GM18517 (cell line): ENCODE measurements around the gene SIPA1L3.

Experiments used
- ATAC-seq: cut with Tn5 transposase; IDR thresholded peaks from one replicate; pipeline ENCODE4 v1.9.1; 2021; ENCODE audit warnings: mild to moderate bottlenecking, moderate library complexity; ENCODE audit not compliant: unreplicated experiment

Gene SIPA1L3

GRCh38 chr19:38093154-38093553 lies 186.1 kb downstream of the SIPA1L3 start:
- ATAC-seq, result no peak

GRCh38 chr19:38093587-38093986 lies 186.6 kb downstream of the SIPA1L3 start:
- no peak for ATAC-seq

- ATAC-seq, result no peak
Measured at GRCh38 chr19:38095411-38096308, 188.7 kb downstream of the SIPA1L3 start.

- ATAC-seq, result no peak
Measured at GRCh38 chr19:38099966-38100365, 193.0 kb downstream of the SIPA1L3 start.

GRCh38 chr19:38100589-38100988 lies 193.6 kb downstream of the SIPA1L3 start:
- ATAC-seq, result no peak

GRCh38 chr19:38101723-38102122 lies 194.7 kb downstream of the SIPA1L3 start:
- no peak for ATAC-seq

GRCh38 chr19:38105574-38105973 lies 198.6 kb downstream of the SIPA1L3 start:
- no peak for ATAC-seq

GRCh38 chr19:38107129-38107528 lies 200.1 kb downstream of the SIPA1L3 start:
- no peak for ATAC-seq

GRCh38 chr19:38111898-38112297 lies 204.9 kb downstream of the SIPA1L3 start:
- ATAC-seq, result no peak

- ATAC-seq, result no peak
Measured at GRCh38 chr19:38114651-38115050, 207.6 kb downstream of the SIPA1L3 start.

GRCh38 chr19:38115271-38115802 lies 208.3 kb downstream of the SIPA1L3 start:
- no peak for ATAC-seq

- ATAC-seq, result no peak
Measured at GRCh38 chr19:38118176-38118575, 211.2 kb downstream of the SIPA1L3 start.

- ATAC-seq, result no peak
Measured at GRCh38 chr19:38120471-38121025, 213.5 kb downstream of the SIPA1L3 start.

- no peak for ATAC-seq
Measured at GRCh38 chr19:38122402-38123093, 215.5 kb downstream of the SIPA1L3 start.

- ATAC-seq, result no peak
Measured at GRCh38 chr19:38125238-38125637, 218.2 kb downstream of the SIPA1L3 start.

- ATAC-seq, result no peak
Measured at GRCh38 chr19:38130399-38130798, 223.4 kb downstream of the SIPA1L3 start.

- ATAC-seq, result no peak
Measured at GRCh38 chr19:38132781-38133180, 225.8 kb downstream of the SIPA1L3 start.

GRCh38 chr19:38133319-38133718 lies 226.3 kb downstream of the SIPA1L3 start:
- ATAC-seq, result no peak

- ATAC-seq, result no peak
Measured at GRCh38 chr19:38134540-38135149, 227.6 kb downstream of the SIPA1L3 start.

GRCh38 chr19:38135150-38135998 lies 228.4 kb downstream of the SIPA1L3 start:
- ATAC-seq, result no peak
